K562 (cell line): ENCODE data around the gene SNIP1. TPM values are rescaled to one million over a fixed set of nuclear protein-coding genes. Genes with fewer than 3 reads are reported as not detected.
A peak's percentile ranks its signal among the peaks of the same experiment; 100 is the strongest.

Experiments used
- CC2D1A ChIP-seq: fragments of 450-650 bp; IDR thresholded peaks from 2 replicates; pipeline ENCODE4 v1.6.1; 2017; ENCODE audit warnings: mild to moderate bottlenecking
- ETV6 ChIP-seq, 3 experiments: fragments of 150-350 bp in 1 of 3; sonication (generic) in 1 of 3; formaldehyde crosslinking in 1 of 3; IDR thresholded peaks; 2 replicates each; pipeline versions ENCODE4 v1.6.1 to v1.8.0; 2014 to 2022; ENCODE audit warnings: borderline replicate concordance in 2 of 3, low read depth in 2 of 3, antibody characterized with exemption in 1 of 3, low read length in 1 of 3, mild to moderate bottlenecking in 1 of 3, missing genetic modification reagents in 1 of 3
- HNRNPL ChIP-seq: fragments of 200-400 bp; formaldehyde crosslinking; IDR thresholded peaks from 2 replicates; pipeline ENCODE4 v1.6.1; 2017; ENCODE audit warnings: low read depth, mild to moderate bottlenecking, low read length
- KHSRP ChIP-seq: fragments of 450-650 bp; IDR thresholded peaks from 2 replicates; pipeline ENCODE4 v1.6.1; 2017
- MYC ChIP-seq, 2 experiments: fragments of 250-450 bp in 1 of 2; sonication (Bioruptor Pico) in 1 of 2; IDR thresholded peaks; 2 replicates each; pipeline versions ENCODE4 v1.5.1 to v1.6.1; 2012 to 2021; ENCODE audit warnings: low read depth in 2 of 2, borderline replicate concordance in 1 of 2, improper control_type of control experiment in 1 of 2, low read length in 1 of 2, mild to moderate bottlenecking in 1 of 2, moderate library complexity in 1 of 2
- RB1 ChIP-seq: fragments of 450-650 bp; IDR thresholded peaks from 2 replicates; pipeline ENCODE4 v1.6.1; 2017; ENCODE audit warnings: low read depth, mild to moderate bottlenecking
- RBFOX2 ChIP-seq: fragments of 200-400 bp; formaldehyde crosslinking; IDR thresholded peaks from 2 replicates; pipeline ENCODE4 v1.6.1; 2017; ENCODE audit warnings: low read depth, mild to moderate bottlenecking, low read length, moderate library complexity
- SP2 ChIP-seq: IDR thresholded peaks from 2 replicates; pipeline ENCODE4 v1.6.1; 2011; ENCODE audit warnings: mild to moderate bottlenecking, low read depth, low read length, moderate library complexity; ENCODE audit not compliant: poor library complexity, severe bottlenecking; ENCODE audit errors: extremely low read depth
- TBP ChIP-seq: optimal IDR thresholded peaks from 2 replicates; pipeline ENCODE3; 2011; ENCODE audit warnings: low read depth, low read length, improper control_type of control experiment
- TEAD1 ChIP-seq, 2 experiments: fragments of 450-650 bp in 1 of 2; sonication (generic) in 1 of 2; formaldehyde crosslinking; IDR thresholded peaks; 2 replicates each; pipeline versions ENCODE4 v1.4.0 to v1.8.0; 2020 to 2022; ENCODE audit warnings: mild to moderate bottlenecking in 2 of 2, missing genetic modification reagents in 1 of 2
- ZNF354B ChIP-seq: fragments of 250-450 bp; sonication (Bioruptor Pico); IDR thresholded peaks from 2 replicates; pipeline ENCODE4 v1.4.0; 2020
- polyA plus RNA-seq, 8 experiments: library from polyadenylated mRNA; depleted of rRNA in 4 of 8; stranded (reverse) in 5 of 8; unstranded in 3 of 8; fragments of >200 nt; fragmentation: Nextera tagmentation in 2 of 8; fragmentation: Illumina TruSeq in 1 of 8; extraction: Ambion mirVana in 2 of 8; extraction: Trizol in 1 of 8; gene quantifications; 2 replicates each; pipeline versions ENCODE4 v1.2.1 to v1.2.3, GENCODE V29; 2011 to 2014; ENCODE audit warnings: inconsistent platforms in 1 of 8, missing spikeins in 1 of 8
- total RNA-seq, 7 experiments: library from RNA; depleted of rRNA in 6 of 7; stranded (reverse); fragments of >200 nt in 6 of 7; fragmentation: Illumina TruSeq in 2 of 7; extraction: Trizol in 2 of 7; gene quantifications; 2 replicates each; pipeline versions ENCODE4 v1.2.1 to v1.2.3, GENCODE V29; 2011 to 2021; ENCODE audit warnings: low replicate concordance in 1 of 7
- TF ChIP-seq, protein P1 (sequence below): fragments of 450-650 bp; IDR thresholded peaks from 2 replicates; pipeline ENCODE4 v1.6.1; 2014; ENCODE audit warnings: low read depth, mild to moderate bottlenecking, moderate library complexity, borderline replicate concordance
- TF ChIP-seq, protein P2 (sequence below), 2 experiments: fragments of 450-650 bp; formaldehyde crosslinking in 1 of 2; IDR thresholded peaks; 2 replicates each; pipeline versions ENCODE4 v1.4.0 to v1.6.1; 2014 to 2020; ENCODE audit warnings: mild to moderate bottlenecking in 2 of 2, borderline replicate concordance in 1 of 2, low read depth in 1 of 2
- TF ChIP-seq, protein P3 (sequence below): fragments of 250-450 bp; sonication (Bioruptor Pico); IDR thresholded peaks from 2 replicates; pipeline ENCODE4 v1.4.0; 2020; ENCODE audit warnings: borderline replicate concordance

The SNIP1 gene
- total and polyA plus RNA-seq, 9 of the 15 experiments (the other 6 are each of a cell fraction or from before 2014, with no cell fraction given): 2.9 to 25.9 (median 14.6) TPM

DNA sequence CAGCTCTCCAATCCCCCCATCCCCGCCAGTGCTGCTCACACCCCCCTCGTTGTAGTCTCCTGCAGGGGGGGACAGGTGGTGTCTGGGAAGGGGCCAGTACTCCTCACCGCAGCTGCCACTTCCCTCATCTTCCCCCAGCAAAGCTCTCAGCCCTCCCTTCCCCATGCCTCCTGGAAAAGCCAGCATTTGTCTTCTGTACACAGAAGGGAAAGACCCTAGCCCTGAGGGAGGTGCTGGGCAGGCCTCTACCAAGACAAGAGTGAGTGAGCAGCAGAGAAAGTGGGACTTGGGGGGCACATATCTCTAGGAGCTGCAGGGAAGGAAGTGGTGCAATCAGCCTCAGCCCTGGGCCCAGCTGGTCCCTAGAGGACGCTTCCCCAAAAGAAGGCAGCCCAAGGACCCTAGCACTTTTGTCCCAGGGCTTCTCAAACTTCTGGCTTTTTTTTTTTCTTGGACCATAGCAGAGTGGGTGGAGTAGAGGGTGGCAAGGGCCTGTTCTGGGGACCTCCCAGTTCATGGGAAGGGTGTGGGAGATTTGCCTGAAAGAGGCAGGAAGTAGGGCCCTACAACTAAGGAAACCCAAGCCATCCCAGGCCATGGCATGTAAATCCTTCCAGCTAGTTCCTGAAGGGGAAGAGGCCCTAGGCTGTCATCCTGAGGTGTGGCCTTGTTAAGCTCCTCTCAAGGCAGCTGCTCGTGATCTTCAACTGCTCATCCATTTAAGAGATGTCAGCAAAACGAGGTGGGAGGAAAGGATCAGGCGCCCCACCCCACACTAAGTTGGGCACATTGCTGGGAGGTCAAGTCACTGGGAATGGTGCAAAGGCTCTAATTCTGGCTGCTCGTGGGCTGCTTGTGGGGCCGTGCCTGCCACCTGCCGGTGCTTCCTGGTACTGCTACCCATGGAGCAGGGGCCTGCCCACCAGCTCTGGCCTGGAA lies 67.1 kb downstream of the SNIP1 start (continued):
- no peak for TF ChIP-seq ETV6 (IDR thresholded peaks at IDR 0.05; ENCODE audit: borderline replicate concordance in 1 of 2, low read depth in 2 of 2, low read length in 1 of 2)
- no peak for TF ChIP-seq ETV6 (CRISPR knock-in tag; IDR thresholded peaks at IDR 0.05; ENCODE audit: borderline replicate concordance)
- TF ChIP-seq, protein P1, sequence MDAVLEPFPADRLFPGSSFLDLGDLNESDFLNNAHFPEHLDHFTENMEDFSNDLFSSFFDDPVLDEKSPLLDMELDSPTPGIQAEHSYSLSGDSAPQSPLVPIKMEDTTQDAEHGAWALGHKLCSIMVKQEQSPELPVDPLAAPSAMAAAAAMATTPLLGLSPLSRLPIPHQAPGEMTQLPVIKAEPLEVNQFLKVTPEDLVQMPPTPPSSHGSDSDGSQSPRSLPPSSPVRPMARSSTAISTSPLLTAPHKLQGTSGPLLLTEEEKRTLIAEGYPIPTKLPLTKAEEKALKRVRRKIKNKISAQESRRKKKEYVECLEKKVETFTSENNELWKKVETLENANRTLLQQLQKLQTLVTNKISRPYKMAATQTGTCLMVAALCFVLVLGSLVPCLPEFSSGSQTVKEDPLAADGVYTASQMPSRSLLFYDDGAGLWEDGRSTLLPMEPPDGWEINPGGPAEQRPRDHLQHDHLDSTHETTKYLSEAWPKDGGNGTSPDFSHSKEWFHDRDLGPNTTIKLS: no peak
- TF ChIP-seq, protein P2, sequence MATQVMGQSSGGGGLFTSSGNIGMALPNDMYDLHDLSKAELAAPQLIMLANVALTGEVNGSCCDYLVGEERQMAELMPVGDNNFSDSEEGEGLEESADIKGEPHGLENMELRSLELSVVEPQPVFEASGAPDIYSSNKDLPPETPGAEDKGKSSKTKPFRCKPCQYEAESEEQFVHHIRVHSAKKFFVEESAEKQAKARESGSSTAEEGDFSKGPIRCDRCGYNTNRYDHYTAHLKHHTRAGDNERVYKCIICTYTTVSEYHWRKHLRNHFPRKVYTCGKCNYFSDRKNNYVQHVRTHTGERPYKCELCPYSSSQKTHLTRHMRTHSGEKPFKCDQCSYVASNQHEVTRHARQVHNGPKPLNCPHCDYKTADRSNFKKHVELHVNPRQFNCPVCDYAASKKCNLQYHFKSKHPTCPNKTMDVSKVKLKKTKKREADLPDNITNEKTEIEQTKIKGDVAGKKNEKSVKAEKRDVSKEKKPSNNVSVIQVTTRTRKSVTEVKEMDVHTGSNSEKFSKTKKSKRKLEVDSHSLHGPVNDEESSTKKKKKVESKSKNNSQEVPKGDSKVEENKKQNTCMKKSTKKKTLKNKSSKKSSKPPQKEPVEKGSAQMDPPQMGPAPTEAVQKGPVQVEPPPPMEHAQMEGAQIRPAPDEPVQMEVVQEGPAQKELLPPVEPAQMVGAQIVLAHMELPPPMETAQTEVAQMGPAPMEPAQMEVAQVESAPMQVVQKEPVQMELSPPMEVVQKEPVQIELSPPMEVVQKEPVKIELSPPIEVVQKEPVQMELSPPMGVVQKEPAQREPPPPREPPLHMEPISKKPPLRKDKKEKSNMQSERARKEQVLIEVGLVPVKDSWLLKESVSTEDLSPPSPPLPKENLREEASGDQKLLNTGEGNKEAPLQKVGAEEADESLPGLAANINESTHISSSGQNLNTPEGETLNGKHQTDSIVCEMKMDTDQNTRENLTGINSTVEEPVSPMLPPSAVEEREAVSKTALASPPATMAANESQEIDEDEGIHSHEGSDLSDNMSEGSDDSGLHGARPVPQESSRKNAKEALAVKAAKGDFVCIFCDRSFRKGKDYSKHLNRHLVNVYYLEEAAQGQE (IDR thresholded peaks at IDR 0.05; ENCODE audit: borderline replicate concordance): peak; percentile 86
- TF ChIP-seq, protein P2 (CRISPR knock-in tag; IDR thresholded peaks at IDR 0.05; ENCODE audit: low read depth): no peak
- peak; percentile 66; the same call in 1 of the 2 replicates for TF ChIP-seq CC2D1A
- no peak for TF ChIP-seq ZNF354B (CRISPR knock-in tag)
- TF ChIP-seq, protein P3, sequence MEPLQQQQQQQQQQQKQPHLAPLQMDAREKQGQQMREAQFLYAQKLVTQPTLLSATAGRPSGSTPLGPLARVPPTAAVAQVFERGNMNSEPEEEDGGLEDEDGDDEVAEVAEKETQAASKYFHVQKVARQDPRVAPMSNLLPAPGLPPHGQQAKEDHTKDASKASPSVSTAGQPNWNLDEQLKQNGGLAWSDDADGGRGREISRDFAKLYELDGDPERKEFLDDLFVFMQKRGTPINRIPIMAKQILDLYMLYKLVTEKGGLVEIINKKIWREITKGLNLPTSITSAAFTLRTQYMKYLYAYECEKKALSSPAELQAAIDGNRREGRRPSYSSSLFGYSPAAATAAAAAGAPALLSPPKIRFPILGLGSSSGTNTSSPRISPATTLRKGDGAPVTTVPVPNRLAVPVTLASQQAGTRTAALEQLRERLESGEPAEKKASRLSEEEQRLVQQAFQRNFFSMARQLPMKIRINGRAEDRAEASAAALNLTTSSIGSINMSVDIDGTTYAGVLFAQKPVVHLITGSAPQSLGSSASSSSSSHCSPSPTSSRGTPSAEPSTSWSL: no peak
- TF ChIP-seq RB1: peak; percentile 61; the same call in 1 of the 2 replicates
- TF ChIP-seq TEAD1 (CRISPR knock-in tag; IDR thresholded peaks at IDR 0.05): peak in 1 of 2 experiments; percentile 35; a peak in 1 of 4 replicates
- no peak for TF ChIP-seq SP2
- TF ChIP-seq TBP: no peak
- TF ChIP-seq MYC (IDR thresholded peaks at IDR 0.05; ENCODE audit: low read depth, low read length): peak; percentile 65; the same call in 1 of the 2 replicates
- no peak for TF ChIP-seq MYC (CRISPR knock-in tag; IDR thresholded peaks at IDR 0.05; ENCODE audit: borderline replicate concordance, low read depth)
- TF ChIP-seq HNRNPL: no peak
- no peak for TF ChIP-seq RBFOX2
- TF ChIP-seq KHSRP: no peak
